ENCODE measurements around the gene BCL7A.
A peak's percentile ranks its signal among the peaks of the same experiment; 100 is the strongest.

Gene BCL7A

DNA sequence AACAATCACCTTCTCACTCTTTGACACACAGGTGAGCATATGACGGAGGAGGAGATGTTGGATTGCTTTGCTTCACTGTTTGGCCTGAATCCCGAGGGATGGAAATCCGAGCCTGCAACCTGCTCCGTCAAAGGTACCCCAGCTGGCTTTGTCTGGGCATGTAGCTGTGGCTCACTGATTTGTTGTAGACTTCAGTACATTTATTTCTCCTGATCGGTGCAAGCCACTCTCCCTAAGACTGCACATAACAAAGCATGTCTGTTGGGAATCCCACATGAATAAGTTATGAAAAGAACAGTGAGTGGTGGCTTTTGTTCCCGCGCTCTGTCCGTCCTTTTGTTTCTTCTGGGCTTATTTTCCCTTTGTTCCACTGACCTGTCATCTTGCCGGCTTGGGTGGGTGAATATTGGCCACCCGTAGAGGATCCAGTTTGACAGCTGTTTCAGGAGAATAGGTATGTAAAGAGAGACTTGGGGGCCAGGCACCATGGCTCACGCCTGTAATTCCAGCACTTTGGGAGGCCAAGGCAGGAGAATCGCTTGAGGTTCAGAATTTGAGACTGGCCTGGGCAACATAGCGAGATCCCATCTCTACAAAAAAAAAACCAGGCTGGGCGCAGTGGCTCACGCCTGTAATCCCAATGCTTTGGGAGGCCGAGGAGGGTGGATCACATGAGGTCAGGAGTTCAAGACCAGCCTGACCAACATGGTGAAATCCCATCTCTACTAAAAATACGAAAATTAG, 20.0 kb upstream of the BCL7A start:
- no peak for DNase-seq

DNA sequence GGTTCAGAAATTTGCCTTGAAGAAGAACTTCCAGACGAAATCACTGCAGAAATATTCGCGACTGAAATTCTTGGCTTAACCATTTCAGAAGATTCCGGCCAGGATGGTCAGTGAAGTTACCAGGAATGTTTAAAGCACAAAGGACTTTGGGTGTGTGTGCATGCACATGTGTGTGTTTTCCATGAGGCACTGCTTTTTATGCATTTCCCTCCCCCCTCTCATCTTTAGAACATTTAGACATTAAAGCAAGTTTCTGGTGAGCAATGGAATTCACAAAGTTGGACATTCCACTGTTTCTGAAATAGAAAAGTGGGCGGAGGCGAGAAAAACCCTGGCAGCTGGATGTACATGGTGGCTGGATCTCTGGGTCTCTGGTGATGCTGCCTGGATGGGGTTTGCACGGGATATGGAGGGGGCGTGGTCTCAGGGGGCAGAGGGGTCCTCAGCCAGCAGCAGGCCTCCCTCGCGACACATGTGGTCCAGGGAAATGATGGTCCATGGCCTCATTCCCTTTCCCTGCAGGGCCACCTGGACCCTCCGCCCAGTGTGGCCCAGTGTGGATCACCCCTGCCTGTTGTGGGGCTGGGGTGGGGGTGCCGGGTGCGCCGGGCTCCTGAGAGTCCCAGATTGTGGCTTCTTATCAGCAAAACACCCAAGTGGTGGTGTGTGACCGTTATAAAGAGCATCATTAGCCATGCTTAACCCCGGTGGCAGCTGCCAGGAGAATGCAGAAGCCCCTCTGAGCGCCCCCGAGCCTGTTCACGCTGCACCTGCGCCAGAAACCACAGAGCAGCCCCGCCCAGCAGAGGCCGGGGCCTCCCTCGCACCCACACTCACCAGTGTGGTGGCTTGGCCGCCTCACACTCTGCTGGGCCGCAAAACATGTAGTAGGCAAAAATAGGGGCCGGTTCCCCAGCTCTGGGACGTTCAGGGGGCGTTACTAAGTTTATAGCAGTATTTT, 17.8 kb upstream of the BCL7A start:
- no peak for DNase-seq

DNA sequence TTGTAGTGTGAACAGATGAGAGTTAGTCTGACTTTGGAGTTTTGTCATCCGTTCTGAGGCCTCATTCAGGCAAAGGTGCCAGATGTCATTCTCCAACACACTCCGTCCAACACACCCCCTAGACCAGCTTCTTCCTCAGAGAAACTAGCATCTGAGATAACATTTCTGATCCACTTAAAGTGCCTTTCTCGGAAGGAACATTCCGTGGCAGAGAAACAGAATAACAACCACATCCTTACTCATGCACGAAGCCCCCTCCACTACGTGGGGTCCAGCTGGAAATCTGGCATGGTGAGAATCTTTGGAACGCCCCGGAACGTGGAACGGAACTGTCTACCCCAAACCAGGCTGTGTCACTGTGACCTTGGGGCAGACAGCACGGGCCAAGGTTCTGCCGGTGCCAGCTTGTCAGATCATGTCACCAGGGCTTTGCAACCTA, 17.0 kb upstream of the BCL7A start:
- no peak for DNase-seq

DNA sequence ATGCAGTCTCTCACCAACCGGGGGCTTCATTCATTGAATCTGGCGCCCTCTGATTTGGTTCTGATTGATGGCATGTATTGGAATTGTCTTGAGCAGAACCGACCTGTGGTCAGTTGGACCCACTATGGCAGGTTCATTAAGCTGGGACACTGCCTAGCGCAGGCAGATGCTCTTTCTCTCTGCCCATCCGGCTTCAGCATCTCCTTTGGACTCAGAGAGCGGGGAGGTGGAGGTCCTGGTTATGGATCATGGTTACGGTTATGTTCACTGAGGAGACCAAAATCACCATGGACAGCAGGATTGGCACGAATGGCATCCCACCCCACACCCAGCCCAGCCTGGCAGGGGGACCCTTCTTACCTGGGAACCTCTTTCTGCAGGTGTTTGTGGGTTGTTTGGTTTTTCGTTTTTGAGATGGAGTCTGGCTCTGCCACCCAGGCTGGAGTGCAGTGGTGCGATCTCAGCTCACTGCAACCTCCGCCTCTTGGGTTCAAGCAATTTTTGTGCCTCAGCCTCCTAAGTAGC, 16.4 kb upstream of the BCL7A start:
- DNase-seq: no peak

DNA sequence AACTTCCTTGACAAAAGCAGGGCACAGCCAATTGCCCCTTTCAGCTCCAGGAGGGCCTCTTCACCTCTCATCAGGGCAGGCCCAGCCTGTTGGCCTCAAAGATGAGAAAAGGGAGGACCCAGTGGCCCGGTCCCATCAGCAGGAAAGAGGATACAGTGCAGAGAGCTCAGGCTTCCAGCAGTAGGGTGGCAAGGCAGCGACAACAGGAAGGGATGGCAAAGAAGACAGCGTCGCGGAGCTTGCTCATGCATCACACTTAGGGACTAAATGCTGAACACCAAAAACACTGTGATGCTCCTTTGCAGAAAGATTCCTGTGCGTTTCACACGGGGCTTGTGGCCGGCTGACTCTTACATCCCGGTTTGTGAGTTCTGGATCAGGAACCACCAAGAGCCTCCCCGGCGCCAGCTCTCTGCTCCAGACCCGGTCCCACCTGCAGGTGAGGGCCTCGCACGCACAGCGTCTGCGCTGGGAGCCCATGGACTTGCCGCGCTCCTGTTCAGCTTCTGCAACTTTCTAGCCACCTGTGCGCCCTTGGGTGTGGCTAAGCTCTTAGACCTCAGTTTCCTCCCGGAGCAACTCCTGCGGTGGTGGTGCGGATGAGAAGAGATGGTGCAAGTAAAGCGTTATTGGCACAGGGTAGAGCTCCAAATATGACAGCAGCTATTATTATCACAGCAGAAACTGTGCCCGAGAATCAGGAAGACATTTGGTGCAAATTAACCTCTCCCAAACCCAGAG, 15.3 kb upstream of the BCL7A start:
- DNase-seq: peak; percentile 17

DNA sequence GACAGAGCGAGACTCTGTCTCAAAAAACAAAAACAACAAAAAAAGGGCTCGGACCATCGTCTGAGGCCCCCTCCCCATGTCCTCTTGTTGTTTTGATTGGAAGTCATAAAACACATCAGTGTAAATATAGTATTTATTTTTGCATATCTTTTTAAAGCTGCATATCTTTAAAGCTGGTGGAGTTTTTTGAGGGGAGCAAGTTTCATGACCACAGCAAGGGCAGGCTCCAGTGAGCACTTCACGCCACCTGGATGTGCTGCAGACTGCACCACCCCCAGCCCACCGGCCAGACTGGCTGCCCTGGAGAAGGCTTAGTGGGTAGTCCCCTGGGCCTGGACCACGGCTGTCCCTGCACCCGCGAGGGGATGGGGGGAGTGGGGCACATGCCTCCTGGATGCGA, 11.9 kb upstream of the BCL7A start:
- DNase-seq: no peak

DNA sequence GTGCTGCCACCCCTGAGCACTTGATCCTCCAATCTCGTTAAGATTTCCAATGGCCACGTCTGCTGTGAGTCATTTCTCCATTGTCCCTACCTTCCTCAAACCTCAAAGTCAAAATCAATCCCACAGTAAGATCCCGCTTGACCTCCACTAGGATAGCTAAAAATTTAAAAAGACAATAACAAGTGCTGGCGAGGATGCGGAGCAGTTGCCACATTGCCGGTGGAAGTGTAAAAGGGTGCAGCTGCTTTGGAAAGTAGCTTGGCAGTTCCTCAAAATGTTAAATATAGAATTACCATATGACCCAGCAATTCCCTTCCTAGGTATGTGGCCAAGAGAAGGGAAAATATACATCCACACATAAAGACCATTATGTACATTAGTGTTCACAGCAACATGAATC, 9.5 kb upstream of the BCL7A start:
- DNase-seq: no peak

DNA sequence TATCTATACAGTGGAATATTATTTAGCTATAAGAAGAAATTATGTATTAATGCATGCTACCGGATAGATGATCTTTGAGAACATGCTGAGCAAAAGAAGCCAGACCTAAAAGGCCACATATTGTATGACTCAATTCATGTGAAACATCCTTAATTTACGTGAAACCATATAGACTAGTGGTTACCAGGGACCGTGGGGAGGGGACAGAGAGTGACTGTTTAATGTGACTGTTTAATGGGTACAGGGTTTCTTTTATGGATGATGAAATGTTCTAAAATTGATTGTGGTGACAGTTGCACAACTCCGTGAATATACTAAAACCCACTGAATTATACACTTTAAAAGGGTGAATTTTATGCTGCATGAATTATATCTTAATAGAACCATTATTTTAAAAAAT, 8.5 kb upstream of the BCL7A start:
- no peak for DNase-seq

DNA sequence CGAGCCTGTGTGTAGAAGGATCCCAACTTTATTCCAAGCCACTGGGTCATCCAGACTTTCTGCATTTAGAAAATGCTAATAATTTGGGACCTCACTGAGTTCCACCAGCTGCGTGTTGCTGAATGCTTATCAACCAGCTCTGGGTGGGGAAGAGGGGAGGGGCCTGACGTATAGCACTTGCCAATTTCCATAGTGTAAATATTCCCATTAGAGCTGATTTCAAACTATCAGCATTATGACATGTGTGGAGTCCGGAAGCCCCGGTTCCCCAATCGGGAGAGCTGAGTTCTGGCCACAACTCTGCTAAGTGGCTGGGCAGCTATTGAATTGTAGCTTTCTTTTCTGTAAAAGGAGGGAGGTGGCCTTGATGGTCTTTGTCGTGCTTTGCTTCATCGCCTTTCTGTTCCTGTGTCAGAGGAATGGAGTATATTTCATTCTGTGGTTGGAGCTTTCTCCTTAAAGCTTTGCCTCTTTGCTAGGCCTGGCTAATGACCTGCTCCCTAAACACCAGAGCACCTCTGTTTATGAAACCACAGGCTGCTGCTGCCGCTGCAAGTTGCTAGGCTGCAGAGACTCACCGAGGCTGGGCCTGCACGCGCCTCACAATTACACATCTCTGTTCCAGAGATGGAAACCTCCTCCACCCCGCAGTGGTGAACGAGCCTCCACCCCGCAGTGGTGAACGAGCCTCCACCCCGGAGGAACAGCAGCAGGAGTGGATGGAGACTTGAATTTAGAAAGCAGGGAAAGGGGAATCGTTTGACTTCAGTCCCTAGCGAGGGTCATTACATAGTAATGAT, 7.7 kb upstream of the BCL7A start:
- no peak for DNase-seq

DNA sequence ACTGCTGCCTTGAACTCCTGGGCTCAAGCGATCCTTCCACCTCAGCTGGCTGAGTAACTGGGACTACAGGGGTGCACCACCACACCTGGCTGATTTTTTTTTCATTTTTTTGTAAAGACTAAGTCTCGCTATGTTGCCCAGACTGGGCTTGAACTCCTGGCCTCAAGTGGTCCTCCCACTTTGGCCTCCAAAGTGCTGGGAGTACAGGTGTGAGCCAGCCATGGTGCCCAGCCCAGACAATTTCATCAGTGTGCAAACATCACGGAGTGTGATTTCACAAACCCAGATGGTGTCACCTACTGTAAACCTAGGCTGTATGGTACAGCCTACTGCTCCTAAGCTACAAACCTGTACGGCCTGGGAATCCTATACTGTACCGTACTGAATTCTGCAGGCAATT, 6.9 kb upstream of the BCL7A start:
- DNase-seq: no peak

DNA sequence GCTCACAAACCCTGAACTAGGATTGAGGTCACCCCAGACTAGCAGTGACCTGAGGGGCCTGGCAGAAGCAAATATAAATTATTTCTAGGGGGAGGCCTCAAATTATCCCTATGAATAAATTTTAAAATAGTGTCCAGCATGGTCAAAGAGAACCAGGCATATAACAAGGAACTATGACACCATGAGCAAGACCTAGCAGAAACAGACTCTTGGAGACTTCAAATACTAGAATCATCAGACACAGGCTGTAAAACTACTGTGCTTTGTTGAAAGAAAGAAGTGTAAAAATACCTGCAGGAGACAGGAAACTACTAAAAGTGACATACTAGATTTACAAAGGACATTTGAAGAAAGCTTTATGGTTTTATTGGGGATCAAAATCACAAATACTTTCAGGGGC, 3.2 kb upstream of the BCL7A start:
- no peak for DNase-seq

DNA sequence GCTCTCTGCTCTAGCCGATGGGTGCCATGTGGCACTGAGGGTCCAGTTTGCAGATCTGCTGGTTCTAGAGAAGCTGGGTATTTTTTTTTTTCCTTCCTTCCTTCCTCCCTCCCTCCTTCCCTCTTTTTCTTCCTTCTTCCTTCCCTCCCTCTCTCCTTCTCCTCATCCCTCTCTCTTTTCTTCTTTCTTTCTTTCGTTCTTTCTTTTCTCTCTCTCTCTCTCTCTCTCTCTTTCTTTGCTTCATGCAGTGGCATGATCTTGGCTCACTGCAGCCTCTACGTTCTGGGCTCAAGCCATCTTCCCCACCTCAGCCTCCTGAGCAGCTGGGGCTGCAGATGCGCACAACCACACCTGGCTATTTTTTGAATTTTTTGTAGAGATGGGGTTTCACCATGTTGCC, 2.7 kb upstream of the BCL7A start:
- DNase-seq: no peak

DNA sequence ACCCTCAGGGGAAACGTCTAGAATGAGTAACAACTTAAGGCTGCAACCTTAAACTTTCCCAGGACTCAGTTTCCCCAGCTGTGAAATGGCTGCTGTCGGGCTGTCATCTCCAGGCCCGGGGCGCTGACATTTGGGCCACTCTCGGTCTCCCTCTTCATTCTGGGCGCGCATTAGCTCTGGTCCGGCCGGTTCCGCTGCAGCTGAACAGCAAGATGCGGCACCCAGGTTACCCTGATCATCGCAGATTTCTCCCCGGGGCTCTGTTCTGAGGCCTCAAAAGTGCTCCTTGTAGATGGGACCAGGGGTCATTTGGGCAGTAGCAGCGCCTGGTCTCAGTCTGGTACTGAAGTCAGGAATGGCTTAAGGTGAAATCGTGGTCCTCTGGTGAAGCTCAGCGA, 890 bp upstream of the BCL7A start:
- no peak for DNase-seq

DNA sequence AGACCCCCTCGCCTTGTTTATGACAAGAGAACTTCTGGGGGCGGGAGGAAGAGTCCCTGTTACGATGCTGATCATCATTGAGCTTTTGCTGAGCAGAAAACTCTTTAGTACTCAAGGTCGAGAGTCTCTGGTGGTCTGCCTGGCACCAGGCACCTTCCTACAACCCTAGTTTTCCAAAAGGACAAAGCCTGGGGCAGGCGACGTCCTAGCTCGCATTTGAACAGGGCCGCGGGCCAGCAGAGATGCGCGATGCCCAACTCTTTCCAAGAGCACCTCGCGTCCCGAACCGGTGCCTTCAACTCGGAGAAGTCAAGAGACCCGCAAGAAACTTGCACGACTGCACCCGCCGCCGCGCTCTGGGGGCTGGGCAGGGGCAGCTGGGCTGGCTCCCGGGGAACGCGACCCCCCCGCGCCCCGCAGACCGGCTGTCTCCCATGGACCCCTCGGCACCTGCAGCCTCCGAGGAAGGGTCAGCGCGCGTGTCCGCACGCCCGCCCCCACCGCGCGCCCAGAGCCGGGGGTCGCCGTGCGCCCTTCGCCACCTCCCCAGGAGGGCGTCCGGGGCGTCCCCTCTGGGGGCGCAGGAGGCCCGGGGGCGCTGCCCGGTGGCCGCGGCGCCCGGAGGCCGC, 377 bp upstream of the BCL7A start:
- DNase-seq: no peak

DNA sequence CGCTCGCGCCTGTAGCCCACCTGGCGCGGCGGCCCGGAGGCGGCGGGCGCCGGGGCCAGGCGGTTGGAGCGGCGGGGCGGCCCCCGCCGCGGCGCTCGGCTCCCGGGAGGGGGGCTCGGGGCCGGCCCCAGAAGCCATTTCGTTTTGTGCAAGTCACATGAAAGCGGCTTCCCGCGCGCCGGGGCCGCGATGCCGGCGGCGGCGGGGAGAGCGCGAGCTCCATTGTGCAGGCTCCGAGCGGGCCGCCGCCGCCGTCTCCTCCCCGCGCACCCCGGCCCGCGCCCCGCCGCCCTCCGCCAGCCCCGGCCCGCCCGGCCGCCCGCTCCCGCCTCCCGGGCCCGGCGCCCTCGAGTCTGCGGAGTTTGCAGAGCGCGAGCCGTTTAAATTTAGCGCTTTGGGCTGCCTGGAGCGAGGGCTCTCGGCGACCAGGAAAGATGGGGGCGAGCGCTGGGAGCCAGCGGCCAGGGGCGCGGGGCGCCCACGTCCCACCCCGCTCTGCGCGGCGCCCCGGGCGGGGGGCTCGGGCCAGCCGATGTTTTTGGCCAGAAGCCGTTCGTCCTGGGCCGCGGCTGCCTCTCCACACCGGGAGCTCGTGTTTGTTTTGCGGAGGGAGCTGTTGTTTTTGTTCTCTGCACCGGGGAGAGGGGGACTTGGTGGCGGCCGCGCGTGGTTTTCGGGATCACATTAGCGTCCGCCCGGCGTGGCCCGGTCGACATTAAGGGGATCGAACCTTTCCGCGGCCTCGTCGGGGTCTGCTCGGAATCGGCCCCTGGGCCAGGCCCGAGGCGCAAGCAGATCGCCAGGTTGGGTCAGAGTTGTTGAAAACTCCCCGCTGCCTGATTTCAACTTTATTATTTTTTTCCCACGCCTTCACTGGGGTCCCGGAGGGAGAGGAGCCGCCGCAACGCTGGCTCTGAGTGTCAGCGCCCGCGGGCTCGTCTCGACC, 982 bp downstream of the BCL7A start:
- peak; percentile 26 for DNase-seq

DNA sequence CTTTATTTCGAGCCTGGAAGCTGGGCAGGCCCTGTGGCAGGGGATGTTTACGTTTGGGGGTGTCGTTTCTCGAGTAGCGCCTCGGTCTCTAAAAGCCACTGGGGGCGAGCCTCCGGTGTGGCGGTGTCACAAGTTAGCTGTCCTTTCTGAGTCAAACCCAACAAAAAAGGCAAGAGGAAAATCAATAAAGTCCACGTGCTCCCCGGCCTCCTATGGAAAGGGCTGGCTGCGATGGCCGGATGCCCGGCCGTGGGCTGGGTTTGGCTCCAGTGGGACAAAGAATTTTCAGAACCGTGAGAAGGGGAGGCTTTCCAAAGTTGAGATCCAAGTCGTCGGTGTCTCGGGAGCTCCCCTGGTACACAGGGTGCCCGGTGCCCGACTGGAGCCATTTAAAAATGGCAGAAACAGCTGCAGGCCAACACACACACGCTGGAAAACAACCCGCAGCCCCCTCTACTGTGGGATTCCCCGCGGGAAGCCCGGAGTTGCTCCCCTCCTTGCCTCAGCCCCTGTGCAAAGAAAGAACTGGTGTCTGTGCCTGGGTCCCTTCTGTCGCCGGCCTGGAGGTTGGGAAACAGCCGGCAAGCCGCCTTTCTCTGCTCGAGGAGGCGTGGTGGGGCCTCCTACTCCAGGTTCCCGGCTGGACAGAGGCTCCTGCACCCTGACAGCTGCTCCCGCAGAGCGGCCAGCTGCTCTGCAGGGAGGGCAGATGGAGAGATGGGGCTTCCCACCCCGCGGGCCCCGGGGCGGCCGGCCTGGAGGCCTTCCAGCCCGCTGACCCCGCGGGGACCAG, 1.9 kb downstream of the BCL7A start:
- no peak for DNase-seq

DNA sequence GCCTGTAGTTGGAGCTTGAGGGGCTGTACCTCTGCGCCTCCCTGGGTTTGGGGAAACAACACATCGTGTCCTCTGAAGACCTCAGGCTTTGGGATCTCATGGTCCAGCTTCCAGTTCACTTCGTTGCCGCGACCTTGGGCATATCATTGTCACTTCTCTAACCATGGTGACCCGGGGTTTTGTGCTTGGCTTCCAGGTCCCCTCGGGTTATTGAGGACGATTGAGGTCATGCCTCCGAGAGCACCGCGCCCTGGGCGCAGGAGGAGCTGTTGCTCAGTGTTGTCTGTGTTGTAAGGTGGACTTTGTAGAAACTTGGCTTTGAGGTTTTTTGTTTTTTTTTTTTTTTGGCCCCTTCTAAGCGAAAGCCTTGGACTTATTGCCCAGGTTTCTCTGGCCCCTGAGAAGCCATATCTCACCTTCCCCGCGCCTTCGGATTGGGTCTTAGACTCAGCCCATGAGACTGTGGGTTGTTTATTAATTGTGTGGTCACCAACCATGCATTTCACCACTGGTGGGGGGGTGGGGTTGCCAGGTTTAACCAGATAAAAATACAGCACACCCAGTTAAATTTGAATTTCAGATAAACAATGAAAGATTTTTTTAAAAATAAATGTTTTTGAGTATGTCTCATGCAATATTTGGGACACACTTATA, 2.6 kb downstream of the BCL7A start:
- no peak for DNase-seq

DNA sequence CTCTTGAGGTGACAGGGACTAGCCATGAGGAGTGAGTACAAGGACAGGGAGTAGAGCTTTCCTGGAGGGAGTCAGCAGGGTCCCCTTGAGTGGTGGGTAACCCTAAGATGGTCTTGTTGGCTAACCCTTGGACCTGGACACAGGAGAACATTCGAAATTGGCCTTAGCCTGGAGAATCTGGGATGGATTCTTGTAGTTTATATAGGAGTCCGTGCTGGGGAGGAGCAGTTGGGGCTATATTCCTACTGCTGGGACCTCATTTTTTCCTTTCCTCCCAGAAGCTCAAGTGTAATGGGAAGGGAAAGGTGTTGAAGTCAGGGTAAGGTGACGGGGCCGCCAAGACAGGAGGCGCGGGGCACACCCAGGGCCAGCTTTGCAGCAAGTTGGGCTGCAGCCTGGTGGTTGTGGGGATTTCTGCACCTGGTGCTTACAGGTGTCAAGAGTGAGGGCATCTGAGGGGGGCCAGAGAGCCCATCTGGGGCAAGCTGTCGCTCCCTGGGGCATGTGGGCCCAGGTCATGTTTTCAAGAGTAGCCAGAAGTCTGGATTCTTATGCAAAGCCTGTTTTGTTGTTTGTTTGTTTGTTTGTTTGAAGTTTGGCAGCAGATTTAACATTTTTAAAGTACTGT, 5.1 kb downstream of the BCL7A start:
- no peak for DNase-seq

All from CD4-positive, alpha-beta T cell treated with Interleukin-17A for 1 hour (primary cell).